Kidney (tissue), 14 donors: ENCODE results near the gene PPARG. TPM values are rescaled to one million over a fixed set of nuclear protein-coding genes. Genes with fewer than 3 reads are reported as not detected.

Experiments
- DNase-seq, 5 donors: peaks; one replicate each; pipeline ENCODE4 v3.0.0-alpha.2; 2013 to 2020
- FAIRE-seq: peaks from 2 replicates; lab custom pipeline; 2012; peaks lifted over from hg19 to GRCh38; lab: Jason Lieb, UNC
- H3K27ac ChIP-seq, 2 donors: one replicate each; pipeline ENCODE4 v1.7.0; 2013; ENCODE audit warnings: low read depth in 2 of 2, low read length in 2 of 2, inconsistent platforms in 1 of 2
- H3K27me3 ChIP-seq: one replicate; pipeline ENCODE4 v1.7.1; 2013; ENCODE audit warnings: low read length, inconsistent platforms; ENCODE audit not compliant: control insufficient read depth, insufficient read depth
- H3K36me3 ChIP-seq, 3 donors: one replicate each; pipeline versions ENCODE4 v1.7.0 to v1.7.1; 2013; ENCODE audit warnings: low read length in 3 of 3, control low read depth in 1 of 3, inconsistent platforms in 1 of 3; ENCODE audit not compliant: insufficient read depth in 3 of 3, control insufficient read depth in 2 of 3
- H3K4me1 ChIP-seq, 3 donors: one replicate each; pipeline versions ENCODE4 v1.7.0 to v1.7.1; 2013; ENCODE audit warnings: low read length in 3 of 3, inconsistent platforms in 1 of 3, low read depth in 1 of 3; ENCODE audit not compliant: control insufficient read depth in 2 of 3, insufficient read depth in 2 of 3
- H3K4me3 ChIP-seq, 3 donors: one replicate each; pipeline versions ENCODE4 v1.7.0 to v1.8.1; 2013; ENCODE audit warnings: low read length in 3 of 3, control low read depth in 1 of 3, inconsistent platforms in 1 of 3
- H3K9ac ChIP-seq, 3 donors: one replicate each; pipeline versions ENCODE4 v1.7.0 to v1.7.1; 2013; ENCODE audit warnings: low read length in 3 of 3, control low read depth in 1 of 3, inconsistent platforms in 1 of 3
- H3K9me3 ChIP-seq, 3 donors: one replicate each; pipeline versions ENCODE4 v1.7.0 to v1.7.1; 2013; ENCODE audit warnings: low read length in 3 of 3, control low read depth in 1 of 3, inconsistent platforms in 1 of 3; ENCODE audit not compliant: control insufficient read depth in 2 of 3, insufficient read depth in 1 of 3
- CTCF ChIP-seq: IDR thresholded peaks from 3 replicates; pipeline ENCODE4 v1.5.1; 2012; ENCODE audit warnings: mild to moderate bottlenecking, moderate library complexity, borderline replicate concordance; ENCODE audit not compliant: insufficient read depth; ENCODE audit errors: extremely low read depth
- intact Hi-C: fragments of 100-400 bp; cut with DNase I; formaldehyde crosslinking; loops from one replicate; pipeline ENCODE4 v1.11.1; 2022
- polyA plus RNA-seq: library from polyadenylated mRNA; stranded (reverse); fragments of 350-450 nt; fragmentation: Illumina TruSeq; extraction: RNeasy Lipid Tissue Mini Kit (QIAGEN cat#74804); gene quantifications from one replicate; pipeline ENCODE4 v1.2.3, GENCODE V29; 2014; ENCODE audit warnings: low read depth, low replicate concordance; ENCODE audit not compliant: insufficient read depth
- total RNA-seq: library from RNA; stranded (reverse); fragmentation: NEBNext Ultra II Directional; extraction: Animal tissue kit (Norgen Biotek cat#: 25700); gene quantifications from one replicate; pipeline ENCODE4 v1.2.1, GENCODE V29; 2021
- donor health status: control.
- donor health status: control.
- donor health status: control.
- donor health status: control.
- donor health status: control.
- donor health status: DM: yes; HTN: yes; CAD: no.
- donor health status: Normal renal cell carcinoma (clear cell type).

PPARG gene
- total and polyA plus RNA-seq, 2 donors from 2014 or later, result 19.0 to 19.2 TPM

DNA sequence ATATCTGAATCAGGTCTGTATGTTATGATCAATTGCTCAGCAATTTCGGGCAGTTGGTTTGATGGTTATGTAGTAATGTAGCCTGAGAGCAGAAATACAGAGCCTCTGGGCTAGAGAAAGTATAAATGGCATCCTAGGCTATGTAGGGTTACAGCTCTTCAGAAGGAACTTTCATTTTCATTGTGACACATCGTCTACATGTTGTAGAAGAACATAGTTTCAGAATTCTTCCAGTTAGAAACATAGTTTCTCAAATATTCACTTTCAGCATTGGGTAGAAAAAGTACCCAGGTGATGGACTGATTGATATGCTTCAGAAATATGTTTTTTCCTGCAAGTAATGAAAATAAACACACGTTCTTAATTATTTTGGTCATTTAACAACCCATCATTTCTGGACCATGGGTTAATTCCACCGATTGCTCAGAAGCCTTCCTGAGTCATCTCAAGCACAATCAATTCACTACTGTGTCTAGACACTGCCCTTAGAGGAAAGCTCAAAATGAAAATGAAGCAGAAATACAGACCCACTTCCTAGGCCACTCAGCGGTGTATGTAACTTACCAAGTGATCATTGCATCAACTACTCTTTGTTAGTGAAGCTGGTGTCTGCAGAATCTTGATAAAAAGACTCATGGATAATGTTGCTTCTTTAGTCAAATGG is 106.6 kb downstream of the PPARG start:
- no peaks in the 10 kb centered on the region for H3K4me1 ChIP-seq
- TF ChIP-seq CTCF, result no peak
- no peaks in the 10 kb centered on the region for H3K36me3 ChIP-seq
- no peak overlapping the region for H3K4me3 ChIP-seq
- H3K27ac ChIP-seq, result no peak overlapping the region
- no peaks in the 10 kb centered on the region for H3K9me3 ChIP-seq
- FAIRE-seq, result no peak
- DNase-seq, result no peak
- H3K27me3 ChIP-seq, result no peaks in the 10 kb centered on the region
- intact Hi-C loops, result no loop called here
- H3K9ac ChIP-seq, result no peak overlapping the region

GRCh38 chr3:12396471-12396870 is 107.6 kb downstream of the PPARG start:
- FAIRE-seq, result no peak
- Histone ChIP-seq H3K36me3 (no peaks in the 10 kb centered on the region), H3K9ac (no peak overlapping the region), H3K27ac (no peak overlapping the region), H3K4me3 (no peak overlapping the region), H3K27me3 (no peaks in the 10 kb centered on the region), H3K9me3 (no peaks in the 10 kb centered on the region), H3K4me1 (no peaks in the 10 kb centered on the region)
- TF ChIP-seq CTCF, result no peak
- DNase-seq, result no peak
- intact Hi-C loops, result no loop called here

- TF ChIP-seq CTCF, result no peak
- Histone ChIP-seq H3K4me1 (no peaks in the 10 kb centered on the region), H3K36me3 (no peaks in the 10 kb centered on the region), H3K4me3 (no peak overlapping the region), H3K27ac (no peak overlapping the region), H3K27me3 (no peaks in the 10 kb centered on the region), H3K9ac (no peak overlapping the region), H3K9me3 (no peaks in the 10 kb centered on the region)
- FAIRE-seq, result no peak
- intact Hi-C loops, result no loop called here
- DNase-seq, result no peak
Measured at GRCh38 chr3:12399226-12399625, 110.4 kb downstream of the PPARG start.

- Histone ChIP-seq H3K9me3 (peaks cover 0 to 4% (median 0%) of the 10 kb centered on the region in 3 donors), H3K36me3 (no peaks in the 10 kb centered on the region), H3K4me1 (peaks cover 0 to 6% (median 0%) of the 10 kb centered on the region in 3 donors), H3K27me3 (no peaks in the 10 kb centered on the region), H3K9ac (no peak overlapping the region), H3K4me3 (no peak overlapping the region), H3K27ac (no peak overlapping the region)
- no peak for DNase-seq
- TF ChIP-seq CTCF, result no peak
- no peak for FAIRE-seq
- intact Hi-C loops, result no loop called here
Measured at GRCh38 chr3:12400616-12401194, 111.8 kb downstream of the PPARG start.
